SU-DHL-6 (cell line): ENCODE results near the gene IRF1.
"Not testable (repeated sequence)": the region's sequence is repeated elsewhere in the genome, so short reads cannot be mapped to it uniquely, and the experiment has no call there.

ENCODE experiments used
- H2AFZ ChIP-seq: fragments of 200-600 bp; sonication (generic); 2 replicates; pipeline ENCODE4 v1.6.1; 2014; ENCODE audit warnings: low read depth, mild to moderate bottlenecking, moderate library complexity, mixed read lengths, antibody characterized with exemption, low read length; ENCODE audit not compliant: severe bottlenecking
- H3F3A ChIP-seq: fragments of 200-600 bp; shearing (Covaris generic); 2 replicates; pipeline ENCODE4 v1.6.0; 2016; ENCODE audit warnings: antibody characterized with exemption, mild to moderate bottlenecking; ENCODE audit not compliant: insufficient read depth
- H3K27ac ChIP-seq: fragments of 200-600 bp; sonication (generic); 2 replicates; pipeline ENCODE4 v1.5.1; 2016; ENCODE audit warnings: low read depth, mild to moderate bottlenecking, low read length, moderate library complexity, mixed read lengths
- H3K27me3 ChIP-seq: fragments of 200-600 bp; sonication (generic), shearing (Covaris generic); 2 replicates; pipeline ENCODE4 v1.6.0; 2014; ENCODE audit warnings: mild to moderate bottlenecking, low read length
- H3K36me3 ChIP-seq: fragments of 200-600 bp; sonication (generic); 2 replicates; pipeline ENCODE4 v1.6.1; 2014; ENCODE audit warnings: mild to moderate bottlenecking, low read length, mixed read lengths
- H3K4me2 ChIP-seq: fragments of 300-600, 200-600 bp; shearing (Covaris generic), sonication (generic); 2 replicates; pipeline ENCODE4 v1.6.0; 2014; ENCODE audit warnings: low read length, low read depth, mild to moderate bottlenecking; ENCODE audit not compliant: poor library complexity, severe bottlenecking
- H3K4me3 ChIP-seq: fragments of 200-600 bp; sonication (generic); 2 replicates; pipeline ENCODE4 v1.5.1; 2014; ENCODE audit warnings: antibody characterized with exemption, low read length, mild to moderate bottlenecking, mixed read lengths; ENCODE audit not compliant: insufficient read depth, poor library complexity, severe bottlenecking
- H3K79me2 ChIP-seq: fragments of 200-600 bp; sonication (generic); 2 replicates; pipeline ENCODE4 v1.6.1; 2014; ENCODE audit warnings: mild to moderate bottlenecking, low read length, moderate library complexity; ENCODE audit not compliant: insufficient read depth
- H3K9ac ChIP-seq: fragments of 200-600 bp; sonication (generic); 2 replicates; pipeline ENCODE4 v1.7.0; 2014; ENCODE audit warnings: mild to moderate bottlenecking, low read length
- H3K9me2 ChIP-seq: fragments of 200-600 bp; sonication (generic); replicated peaks from 2 replicates; pipeline ENCODE4 v1.6.1; 2014; ENCODE audit warnings: low read length; ENCODE audit not compliant: insufficient read depth
- H3K9me3 ChIP-seq: fragments of 200-600 bp; sonication (generic); 2 replicates; pipeline ENCODE4 v1.6.1; 2014; ENCODE audit warnings: low read length, mixed read lengths; ENCODE audit not compliant: insufficient read depth
- H4K20me1 ChIP-seq: fragments of 200-600 bp; sonication (generic); 2 replicates; pipeline ENCODE4 v1.6.1; 2014; ENCODE audit warnings: low read depth, mild to moderate bottlenecking, antibody characterized with exemption, low read length, moderate library complexity, mixed read lengths
- CTCF ChIP-seq: fragments of 200-600 bp; sonication (generic); IDR thresholded peaks from one replicate; pipeline ENCODE4 v1.5.1; 2017; ENCODE audit warnings: antibody characterized with exemption, mild to moderate bottlenecking, low read length, moderate library complexity; ENCODE audit not compliant: insufficient read depth, poor library complexity, severe bottlenecking
- EZH2phosphoT487 ChIP-seq: fragments of 200-600 bp; sonication (generic), shearing (Covaris generic); conservative IDR thresholded peaks from 2 replicates; pipeline ENCODE4 v1.6.1; 2018; ENCODE audit warnings: mild to moderate bottlenecking, antibody characterized with exemption, low read length, moderate library complexity, mixed read lengths

The IRF1 gene

DNA sequence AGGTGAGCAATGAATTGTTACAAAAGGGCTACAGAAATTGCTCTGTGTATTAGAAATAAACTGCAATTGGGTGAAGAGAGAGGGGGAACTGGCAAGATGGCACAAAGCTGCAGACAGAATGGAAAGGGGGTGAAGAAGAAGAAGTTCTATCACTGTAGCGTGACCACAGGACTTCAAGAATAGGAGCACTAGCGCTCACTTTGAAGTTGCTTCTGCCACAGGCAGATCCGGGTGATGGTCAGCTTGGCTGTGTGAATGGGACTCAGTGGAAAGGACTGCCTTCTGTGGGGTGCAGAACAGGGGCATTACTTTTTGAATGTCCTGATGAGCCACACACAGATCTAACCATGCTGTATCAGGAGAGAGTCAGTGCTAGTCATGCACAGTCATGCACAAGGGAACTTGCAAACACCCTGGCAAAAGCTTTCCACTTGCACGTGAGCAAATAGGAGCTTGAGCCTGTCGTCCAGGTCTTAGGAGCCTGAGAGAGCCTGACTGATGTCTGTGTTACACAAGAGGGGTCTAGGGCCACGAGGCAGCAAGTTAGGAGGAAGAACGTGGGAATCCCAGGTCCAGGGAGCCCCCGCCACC lies 36.5 kb upstream of the IRF1 start:
- no peaks in the 10 kb centered on the region for H3K27me3 ChIP-seq
- H3K4me3 ChIP-seq: no peak overlapping the region
- H2AFZ ChIP-seq: peak overlapping the region; percentile 67
- H3F3A ChIP-seq: no peaks in the 10 kb centered on the region
- no peaks in the 10 kb centered on the region for H4K20me1 ChIP-seq
- no peaks in the 10 kb centered on the region for H3K36me3 ChIP-seq
- TF ChIP-seq CTCF: no peak
- no peak for TF ChIP-seq EZH2phosphoT487
- no peak overlapping the region for H3K9ac ChIP-seq
- no peak overlapping the region for H3K27ac ChIP-seq
- no peaks in the 10 kb centered on the region for H3K9me3 ChIP-seq
- H3K4me2 ChIP-seq: peak overlapping the region; percentile 58
- H3K79me2 ChIP-seq: no peaks in the 10 kb centered on the region
- no peaks in the 10 kb centered on the region for H3K9me2 ChIP-seq

DNA sequence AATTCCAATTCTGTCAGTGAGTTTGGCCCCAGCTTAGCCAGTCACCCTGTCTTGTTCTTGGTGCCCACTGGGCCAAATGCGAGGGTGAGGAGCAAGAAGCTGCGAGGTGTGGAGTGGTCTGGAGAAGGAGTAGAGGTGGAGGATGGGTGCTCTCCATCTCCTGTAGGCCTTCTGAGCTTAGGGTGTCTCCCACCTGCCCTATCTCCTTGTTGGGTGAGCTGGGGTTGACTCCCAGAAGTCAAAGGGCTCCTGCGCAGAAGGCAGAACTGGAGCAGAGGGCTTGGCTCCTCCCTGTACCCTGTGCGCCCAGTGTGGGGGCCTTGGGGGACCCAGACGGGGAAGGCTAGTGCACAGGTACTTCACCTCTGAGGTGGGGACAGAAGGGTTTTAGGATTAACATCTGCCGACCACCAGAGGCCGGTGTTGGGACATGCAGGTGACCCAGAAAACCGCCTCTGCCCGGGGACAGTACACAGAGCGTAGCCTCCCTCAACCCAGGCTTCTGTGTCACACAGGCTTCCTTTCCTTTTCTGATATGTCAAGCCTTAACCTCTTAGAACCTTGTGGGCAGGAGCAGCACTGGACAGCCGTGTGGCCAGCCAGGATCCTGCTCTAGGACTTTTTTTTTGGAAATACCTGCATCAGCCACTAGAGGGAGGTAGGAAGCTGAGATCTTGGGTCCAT lies 35.9 kb upstream of the IRF1 start:
- no peaks in the 10 kb centered on the region for H4K20me1 ChIP-seq
- H2AFZ ChIP-seq: peak overlapping the region; percentile 67
- H3K79me2 ChIP-seq: no peaks in the 10 kb centered on the region
- no peak overlapping the region for H3K27ac ChIP-seq
- H3K36me3 ChIP-seq: no peaks in the 10 kb centered on the region
- no peaks in the 10 kb centered on the region for H3K27me3 ChIP-seq
- TF ChIP-seq CTCF (peak; percentile 97), EZH2phosphoT487 (no peak)
- no peaks in the 10 kb centered on the region for H3K9me2 ChIP-seq
- no peak overlapping the region for H3K9ac ChIP-seq
- peak overlapping the region; percentile 58 for H3K4me2 ChIP-seq
- no peak overlapping the region for H3K4me3 ChIP-seq
- no peaks in the 10 kb centered on the region for H3K9me3 ChIP-seq
- H3F3A ChIP-seq: no peaks in the 10 kb centered on the region

DNA sequence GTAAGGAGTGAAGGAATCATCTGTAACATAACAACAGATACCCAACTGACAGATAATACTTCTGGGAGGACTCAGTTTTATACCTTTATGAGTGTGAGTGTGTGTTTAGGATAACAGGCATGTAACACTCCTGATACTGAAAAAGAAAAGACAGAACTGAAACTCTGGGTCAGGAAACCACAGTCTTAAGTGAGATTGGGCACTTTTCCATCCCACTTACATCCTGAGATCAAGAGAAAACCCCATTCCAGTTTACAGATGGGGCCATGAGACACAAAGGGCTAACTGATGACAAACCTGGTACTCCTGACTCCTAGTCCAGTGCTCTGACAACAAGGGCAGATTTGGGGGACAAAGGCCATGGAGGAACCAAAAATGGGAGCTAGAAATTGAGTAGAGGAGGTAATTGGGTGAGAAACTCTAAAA lies 34.7 kb upstream of the IRF1 start:
- Histone ChIP-seq H3K79me2 (no peaks in the 10 kb centered on the region), H3K27ac (no peak overlapping the region), H3K4me2 (no peak overlapping the region), H3K9ac (no peak overlapping the region), H3K27me3 (no peaks in the 10 kb centered on the region), H3K36me3 (no peaks in the 10 kb centered on the region), H3K9me2 (no peaks in the 10 kb centered on the region), H3K9me3 (no peaks in the 10 kb centered on the region), H2AFZ (no peak overlapping the region), H3F3A (no peaks in the 10 kb centered on the region), H3K4me3 (no peak overlapping the region), H4K20me1 (no peaks in the 10 kb centered on the region)
- TF ChIP-seq EZH2phosphoT487 (no peak), CTCF (no peak)

- H3K27me3 ChIP-seq, H3K27ac ChIP-seq, H3K36me3 ChIP-seq, H3K9ac ChIP-seq, H3K79me2 ChIP-seq, H2AFZ ChIP-seq, H4K20me1 ChIP-seq, H3K9me2 ChIP-seq, H3K9me3 ChIP-seq, H3F3A ChIP-seq, H3K4me2 ChIP-seq, H3K4me3 ChIP-seq: not testable (repeated sequence)
Measured at GRCh38 chr5:132524877-132525276, 34.3 kb upstream of the IRF1 start.

GRCh38 chr5:132522067-132522466 lies 31.5 kb upstream of the IRF1 start:
- H3F3A ChIP-seq, H3K79me2 ChIP-seq, H3K4me3 ChIP-seq, H3K9me3 ChIP-seq, H3K27ac ChIP-seq, H4K20me1 ChIP-seq, H3K36me3 ChIP-seq, H2AFZ ChIP-seq, H3K9me2 ChIP-seq, H3K27me3 ChIP-seq, H3K9ac ChIP-seq, H3K4me2 ChIP-seq: not testable (repeated sequence)
